ENCODE results near the gene ARHGAP42. TPM values are rescaled to one million over a fixed set of nuclear protein-coding genes. Genes with fewer than 3 reads are reported as not detected.

The ARHGAP42 gene
- total and polyA plus RNA-seq, 3 donors from 2014 or later, result 9.8 to 12.1 (median 10.4) TPM

DNA sequence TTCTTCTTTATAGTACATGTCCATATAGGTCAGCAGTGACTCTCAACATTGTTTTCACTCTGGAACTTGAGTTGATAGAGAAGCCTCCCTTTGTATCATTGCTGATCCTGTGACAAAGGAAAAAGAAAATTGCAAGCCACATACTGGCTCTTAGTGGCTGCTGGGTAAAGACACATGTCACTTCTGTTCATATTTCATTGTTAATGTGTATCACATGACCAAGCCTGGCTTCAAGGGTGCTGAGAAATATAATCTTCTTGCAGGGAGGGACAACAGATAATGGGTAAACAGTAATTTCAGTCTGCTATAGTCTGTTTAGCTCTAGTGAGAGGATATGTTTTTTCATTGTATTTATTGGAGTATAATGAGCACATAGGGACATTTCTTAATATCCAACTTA lies 269.3 kb downstream of the ARHGAP42 start:
- no peak for DNase-seq
- no peaks in the 10 kb centered on the region for H3K27me3 ChIP-seq
- no peak for TF ChIP-seq POLR2A (IDR thresholded peaks at IDR 0.05)
- TF ChIP-seq, protein P1, sequence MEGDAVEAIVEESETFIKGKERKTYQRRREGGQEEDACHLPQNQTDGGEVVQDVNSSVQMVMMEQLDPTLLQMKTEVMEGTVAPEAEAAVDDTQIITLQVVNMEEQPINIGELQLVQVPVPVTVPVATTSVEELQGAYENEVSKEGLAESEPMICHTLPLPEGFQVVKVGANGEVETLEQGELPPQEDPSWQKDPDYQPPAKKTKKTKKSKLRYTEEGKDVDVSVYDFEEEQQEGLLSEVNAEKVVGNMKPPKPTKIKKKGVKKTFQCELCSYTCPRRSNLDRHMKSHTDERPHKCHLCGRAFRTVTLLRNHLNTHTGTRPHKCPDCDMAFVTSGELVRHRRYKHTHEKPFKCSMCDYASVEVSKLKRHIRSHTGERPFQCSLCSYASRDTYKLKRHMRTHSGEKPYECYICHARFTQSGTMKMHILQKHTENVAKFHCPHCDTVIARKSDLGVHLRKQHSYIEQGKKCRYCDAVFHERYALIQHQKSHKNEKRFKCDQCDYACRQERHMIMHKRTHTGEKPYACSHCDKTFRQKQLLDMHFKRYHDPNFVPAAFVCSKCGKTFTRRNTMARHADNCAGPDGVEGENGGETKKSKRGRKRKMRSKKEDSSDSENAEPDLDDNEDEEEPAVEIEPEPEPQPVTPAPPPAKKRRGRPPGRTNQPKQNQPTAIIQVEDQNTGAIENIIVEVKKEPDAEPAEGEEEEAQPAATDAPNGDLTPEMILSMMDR (IDR thresholded peaks at IDR 0.05), result no peak
- no peaks in the 10 kb centered on the region for H3K4me1 ChIP-seq
- H3K27ac ChIP-seq, result no peak overlapping the region
- no peaks in the 10 kb centered on the region for H3K9me3 ChIP-seq
- intact Hi-C loops (cut with DNase I; ENCODE audit: low total_unique reads), result no loop called here
- no peaks in the 10 kb centered on the region for H3K36me3 ChIP-seq (ENCODE audit: low read depth, missing control alignments)
- no peak overlapping the region for H3K4me3 ChIP-seq

DNA sequence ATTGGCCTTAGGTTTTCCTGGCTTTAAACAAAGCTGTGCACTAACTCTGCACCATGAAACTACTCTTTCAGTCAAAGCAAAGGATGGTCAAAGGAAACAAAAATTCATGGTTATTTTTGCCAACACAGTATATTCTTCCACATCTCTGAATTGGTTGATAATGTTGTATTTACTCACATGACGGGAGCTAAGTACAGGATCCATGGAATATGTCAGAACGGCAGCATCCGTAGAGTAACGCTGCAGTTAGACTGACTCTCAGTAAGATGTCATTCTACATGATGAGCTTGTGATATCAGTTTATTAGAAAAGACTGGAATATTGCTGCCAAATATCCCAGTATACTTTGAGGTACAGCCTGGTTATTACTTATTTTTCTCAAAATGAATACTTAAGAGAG lies 270.4 kb downstream of the ARHGAP42 start:
- intact Hi-C loops (cut with DNase I; ENCODE audit: low total_unique reads), result no loop called here
- Histone ChIP-seq H3K36me3 (ENCODE audit: low read depth, missing control alignments) (no peaks in the 10 kb centered on the region), H3K27me3 (no peaks in the 10 kb centered on the region), H3K4me3 (no peak overlapping the region), H3K27ac (no peak overlapping the region), H3K9me3 (no peaks in the 10 kb centered on the region), H3K4me1 (no peaks in the 10 kb centered on the region)
- TF ChIP-seq, protein P1 (IDR thresholded peaks at IDR 0.05), result no peak
- TF ChIP-seq POLR2A (IDR thresholded peaks at IDR 0.05), result no peak
- WGBS, 2 donors, result 87 to 91% methylated on average over 4 of the region's 4 CpGs
- DNase-seq, result no peak

DNA sequence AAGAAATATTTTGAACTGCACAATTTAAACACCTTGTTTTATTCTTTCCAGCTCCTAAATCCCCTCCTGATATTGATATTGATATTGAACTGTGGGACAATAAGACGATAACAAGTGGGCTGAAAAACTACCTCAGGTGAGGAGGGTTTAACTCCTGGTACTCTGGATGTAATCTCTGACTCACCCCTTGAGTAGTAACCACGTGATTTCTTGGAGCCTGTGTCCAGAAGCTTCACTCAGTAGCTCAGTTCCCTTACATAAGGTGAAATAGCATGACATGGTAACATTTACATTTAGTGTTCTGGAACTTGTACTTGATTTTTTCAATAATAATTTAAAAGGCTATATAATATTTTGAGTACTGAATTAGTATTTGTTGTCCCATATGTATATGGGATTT lies 274.5 kb downstream of the ARHGAP42 start:
- no peaks in the 10 kb centered on the region for H3K27me3 ChIP-seq
- TF ChIP-seq POLR2A (IDR thresholded peaks at IDR 0.05), result no peak
- H3K36me3 ChIP-seq (ENCODE audit: low read depth, missing control alignments), result no peaks in the 10 kb centered on the region
- H3K27ac ChIP-seq, result no peak overlapping the region
- H3K4me3 ChIP-seq, result no peak overlapping the region
- intact Hi-C loops (cut with DNase I; ENCODE audit: low total_unique reads), result no loop called here
- no peaks in the 10 kb centered on the region for H3K9me3 ChIP-seq
- H3K4me1 ChIP-seq, result no peaks in the 10 kb centered on the region
- 93% methylated on average over 2 of the region's 2 CpGs for WGBS, 2 donors
- no peak for DNase-seq

DNA sequence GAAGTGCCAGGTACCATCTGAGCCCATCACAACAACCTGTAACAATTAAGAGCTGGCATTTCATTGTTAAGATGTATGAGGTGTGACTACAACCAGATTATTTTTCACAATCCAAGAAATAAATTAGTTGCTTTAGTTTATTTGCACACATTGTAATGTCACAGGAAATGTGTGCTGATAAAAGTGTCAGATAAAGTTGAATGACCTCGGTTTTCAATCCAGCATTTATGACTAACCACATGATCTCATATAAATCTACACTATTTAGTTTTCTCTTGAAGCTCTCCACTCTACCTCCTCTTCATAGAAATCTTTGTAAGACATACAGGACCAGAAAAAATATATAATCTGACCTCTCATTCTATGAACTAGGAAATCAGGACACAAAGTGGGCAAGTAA lies 276.3 kb downstream of the ARHGAP42 start:
- TF ChIP-seq, protein P1 (IDR thresholded peaks at IDR 0.05), result no peak
- no peak for TF ChIP-seq POLR2A (IDR thresholded peaks at IDR 0.05)
- Histone ChIP-seq H3K27me3 (no peaks in the 10 kb centered on the region), H3K4me1 (no peaks in the 10 kb centered on the region), H3K9me3 (no peaks in the 10 kb centered on the region), H3K4me3 (no peak overlapping the region), H3K36me3 (ENCODE audit: low read depth, missing control alignments) (no peaks in the 10 kb centered on the region), H3K27ac (no peak overlapping the region)
- intact Hi-C loops (cut with DNase I; ENCODE audit: low total_unique reads), result no loop called here
- 63 to 64% methylated on average over 1 of the region's 1 CpG for WGBS, 2 donors
- no peak for DNase-seq

DNA sequence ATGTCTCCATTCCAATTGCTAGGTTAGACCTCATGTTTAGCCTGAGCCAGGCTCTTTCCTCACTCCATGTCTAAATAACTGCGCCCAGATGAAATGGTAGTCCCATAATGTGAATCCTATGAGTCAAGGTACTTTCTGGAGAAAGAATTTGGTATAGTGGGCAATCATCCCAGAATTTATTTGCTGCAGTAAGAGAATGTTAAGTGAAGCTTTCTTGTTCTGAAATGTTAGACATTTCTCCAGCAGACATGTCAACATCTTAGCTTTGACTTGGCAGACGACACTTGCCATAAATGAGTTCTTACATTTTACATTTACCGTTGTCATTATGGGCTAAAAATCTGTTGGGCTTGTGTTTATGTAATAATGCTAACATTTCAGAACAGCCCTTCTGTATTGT lies 277.3 kb downstream of the ARHGAP42 start:
- Histone ChIP-seq H3K36me3 (ENCODE audit: low read depth, missing control alignments) (no peaks in the 10 kb centered on the region), H3K9me3 (no peaks in the 10 kb centered on the region), H3K4me3 (no peak overlapping the region), H3K4me1 (no peaks in the 10 kb centered on the region), H3K27me3 (no peaks in the 10 kb centered on the region), H3K27ac (no peak overlapping the region)
- no peak for TF ChIP-seq POLR2A (IDR thresholded peaks at IDR 0.05)
- TF ChIP-seq, protein P1 (IDR thresholded peaks at IDR 0.05), result no peak
- intact Hi-C loops (cut with DNase I; ENCODE audit: low total_unique reads), result no loop called here
- WGBS, 2 donors, result 89 to 93% methylated on average over 3 of the region's 3 CpGs
- DNase-seq, result no peak

All from testis (tissue), 3 donors.